RCC 7860 (cell line): Measurements from ENCODE around the gene TAF4B.
"Not testable (repeated sequence)": the region's sequence is repeated elsewhere in the genome, so short reads cannot be mapped to it uniquely, and the experiment has no call there.

ENCODE experiments used
- DNase-seq: peaks from one replicate; pipeline ENCODE4 v3.0.0-alpha.2; 2015; ENCODE audit warnings: low spot score
- FAIRE-seq: peaks from 2 replicates; lab custom pipeline; 2012; peaks lifted over from hg19 to GRCh38; lab: Jason Lieb, UNC

TAF4B gene

GRCh38 chr18:26230497-26230896 is 4.3 kb downstream of the TAF4B start:
- DNase-seq (no peak), FAIRE-seq (no peak)

GRCh38 chr18:26233208-26233607 is 7.0 kb downstream of the TAF4B start:
- FAIRE-seq (no peak), DNase-seq (no peak)

GRCh38 chr18:26237363-26237762 is 11.1 kb downstream of the TAF4B start:
- DNase-seq, FAIRE-seq: not testable (repeated sequence)

- FAIRE-seq, DNase-seq: not testable (repeated sequence)
Observed at GRCh38 chr18:26238718-26239117, 12.5 kb downstream of the TAF4B start.

GRCh38 chr18:26242392-26242791 is 16.1 kb downstream of the TAF4B start:
- not testable (repeated sequence) for FAIRE-seq, DNase-seq

GRCh38 chr18:26245434-26245833 is 19.2 kb downstream of the TAF4B start:
- not testable (repeated sequence) for FAIRE-seq

GRCh38 chr18:26252411-26252810 is 26.2 kb downstream of the TAF4B start:
- no peak for FAIRE-seq
- no peak for DNase-seq

More at GRCh38 chr18:26245434-26245833, 19.2 kb downstream of the TAF4B start:
- not testable (repeated sequence) for DNase-seq

- not testable (repeated sequence) for FAIRE-seq, DNase-seq
Observed at GRCh38 chr18:26254808-26255207, 28.6 kb downstream of the TAF4B start.

GRCh38 chr18:26255695-26256622 is 29.7 kb downstream of the TAF4B start:
- DNase-seq (no peak), FAIRE-seq (no peak)

- DNase-seq (no peak), FAIRE-seq (no peak)
Observed at GRCh38 chr18:26258711-26259110, 32.5 kb downstream of the TAF4B start.

- DNase-seq, FAIRE-seq: not testable (repeated sequence)
Observed at GRCh38 chr18:26259416-26259815, 33.2 kb downstream of the TAF4B start.

GRCh38 chr18:26262156-26262555 is 35.9 kb downstream of the TAF4B start:
- no peak for FAIRE-seq
- no peak for DNase-seq

GRCh38 chr18:26267357-26267930 is 41.2 kb downstream of the TAF4B start:
- no peak for FAIRE-seq

GRCh38 chr18:26268454-26268853 is 42.2 kb downstream of the TAF4B start:
- FAIRE-seq: no peak
- no peak for DNase-seq

More at GRCh38 chr18:26267357-26267930, 41.2 kb downstream of the TAF4B start:
- no peak for DNase-seq

- DNase-seq: no peak
- no peak for FAIRE-seq
Observed at GRCh38 chr18:26271917-26272549, 45.8 kb downstream of the TAF4B start.

- FAIRE-seq (no peak), DNase-seq (no peak)
Observed at GRCh38 chr18:26277374-26277773, 51.1 kb downstream of the TAF4B start.

- no peak for FAIRE-seq
- no peak for DNase-seq
Observed at GRCh38 chr18:26279428-26279827, 53.2 kb downstream of the TAF4B start.

- no peak for FAIRE-seq
Observed at GRCh38 chr18:26286008-26286407, 59.8 kb downstream of the TAF4B start.

GRCh38 chr18:26287644-26288043 is 61.4 kb downstream of the TAF4B start:
- DNase-seq (no peak), FAIRE-seq (no peak)

More at GRCh38 chr18:26286008-26286407, 59.8 kb downstream of the TAF4B start:
- no peak for DNase-seq

GRCh38 chr18:26290385-26290784 is 64.1 kb downstream of the TAF4B start:
- FAIRE-seq: no peak
- DNase-seq: no peak

- no peak for FAIRE-seq
- DNase-seq: no peak
Observed at GRCh38 chr18:26293982-26294381, 67.7 kb downstream of the TAF4B start.
